Colon (tissue), 2 donors: ENCODE data around the gene MDFI.
"Not testable (repeated sequence)": the region's sequence is repeated elsewhere in the genome, so short reads cannot be mapped to it uniquely, and the experiment has no call there.

Experiments used
- FAIRE-seq: peaks from 2 replicates; lab custom pipeline; 2012; peaks lifted over from hg19 to GRCh38; lab: Jason Lieb, UNC
- donor health status: control.
- donor health status: control.

Gene MDFI

DNA sequence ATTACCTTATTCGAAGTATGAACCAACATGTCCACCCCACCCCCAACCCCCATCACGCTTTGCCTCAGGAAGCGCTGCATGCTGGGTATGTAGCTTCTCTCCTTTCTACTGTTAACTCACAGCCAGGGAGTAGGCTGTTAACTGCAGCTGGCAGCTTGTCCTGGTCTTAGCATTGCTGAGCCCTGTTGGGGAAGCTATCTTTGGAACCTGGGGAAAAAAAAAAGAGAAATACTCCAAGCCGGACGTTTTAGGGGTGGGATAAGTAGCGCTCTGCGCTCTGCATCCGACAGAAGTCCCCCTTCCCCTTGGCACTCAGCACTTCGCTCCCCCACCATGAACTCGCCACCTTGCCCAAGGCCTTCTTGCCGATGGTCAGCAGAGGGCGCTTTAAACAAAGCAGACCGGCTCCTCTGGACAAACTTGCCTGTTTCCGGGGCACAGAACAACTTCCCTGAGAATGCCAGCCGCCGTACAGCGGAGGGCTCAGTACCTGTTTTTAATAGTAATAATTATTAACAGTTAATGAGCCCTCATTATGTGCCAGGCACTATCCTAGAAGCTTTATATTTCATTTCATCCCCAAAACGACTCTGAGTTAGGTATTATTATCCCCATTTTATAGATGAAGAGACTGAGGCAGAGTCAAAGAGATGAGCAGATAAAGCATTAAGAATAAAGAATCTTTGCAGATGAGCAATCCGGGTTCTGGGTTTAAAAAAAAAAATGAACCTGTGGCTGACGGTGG is 35.2 kb upstream of the MDFI start:
- no peak for FAIRE-seq

DNA sequence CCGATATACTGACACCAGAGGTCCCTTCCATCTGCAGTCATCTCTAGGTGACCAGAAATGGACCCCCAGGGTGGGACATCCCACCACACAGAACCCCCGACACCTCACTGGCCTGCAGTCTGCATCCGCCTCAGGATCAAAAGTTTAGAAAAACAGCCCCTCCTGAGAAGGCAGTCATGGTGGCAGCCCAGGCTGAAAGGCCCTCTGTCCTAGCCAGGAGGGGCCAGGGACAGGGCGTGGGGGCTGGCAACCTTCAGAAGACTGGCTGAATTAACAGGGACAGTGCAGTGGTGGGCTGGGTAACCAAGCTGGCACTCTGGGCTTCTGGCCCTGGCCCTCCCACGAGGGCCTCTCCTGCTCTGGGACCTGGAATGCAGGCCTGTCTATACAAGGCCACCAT is 34.3 kb upstream of the MDFI start:
- no peak for FAIRE-seq

DNA sequence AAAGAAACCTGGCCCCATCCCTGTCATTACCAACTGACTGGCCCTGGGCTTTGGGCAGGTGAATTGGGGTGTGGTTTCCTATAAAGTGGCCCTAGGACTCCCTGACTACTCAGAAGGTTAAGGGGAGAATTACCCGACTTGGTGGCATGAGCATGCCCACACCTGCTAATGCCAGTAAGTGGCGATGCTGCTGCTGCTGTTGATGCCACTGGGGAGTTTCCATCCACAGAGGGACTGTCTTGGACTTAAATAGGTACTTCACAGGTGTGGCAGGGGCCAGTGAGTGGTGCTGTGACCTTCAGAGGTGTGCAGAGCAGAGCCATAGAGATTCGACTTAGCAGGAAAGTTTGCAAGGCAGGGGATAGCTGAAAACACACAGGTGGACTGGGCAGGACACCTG is 32.6 kb upstream of the MDFI start:
- FAIRE-seq: no peak

DNA sequence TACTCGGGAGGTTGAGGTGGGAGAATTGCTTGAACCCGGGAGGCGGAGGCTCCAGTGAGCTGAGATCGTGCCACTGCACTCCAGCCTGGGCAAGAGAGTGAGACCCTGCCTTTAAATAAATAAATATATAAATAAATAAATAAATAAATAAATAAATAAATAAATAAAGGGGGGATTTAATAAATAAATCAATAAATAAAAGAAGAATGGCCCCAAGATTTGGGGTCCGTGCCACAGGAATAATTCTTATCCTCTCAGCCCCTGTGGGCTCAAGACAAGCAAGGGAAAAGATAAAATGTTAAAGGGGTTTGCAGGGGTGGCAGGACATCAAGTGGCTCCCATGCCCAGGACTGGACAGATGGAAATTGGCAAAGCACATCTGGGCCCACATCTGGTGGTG is 31.2 kb upstream of the MDFI start:
- FAIRE-seq: no peak

- no peak for FAIRE-seq
Observed at GRCh38 chr6:41607736-41608135, 30.5 kb upstream of the MDFI start.

DNA sequence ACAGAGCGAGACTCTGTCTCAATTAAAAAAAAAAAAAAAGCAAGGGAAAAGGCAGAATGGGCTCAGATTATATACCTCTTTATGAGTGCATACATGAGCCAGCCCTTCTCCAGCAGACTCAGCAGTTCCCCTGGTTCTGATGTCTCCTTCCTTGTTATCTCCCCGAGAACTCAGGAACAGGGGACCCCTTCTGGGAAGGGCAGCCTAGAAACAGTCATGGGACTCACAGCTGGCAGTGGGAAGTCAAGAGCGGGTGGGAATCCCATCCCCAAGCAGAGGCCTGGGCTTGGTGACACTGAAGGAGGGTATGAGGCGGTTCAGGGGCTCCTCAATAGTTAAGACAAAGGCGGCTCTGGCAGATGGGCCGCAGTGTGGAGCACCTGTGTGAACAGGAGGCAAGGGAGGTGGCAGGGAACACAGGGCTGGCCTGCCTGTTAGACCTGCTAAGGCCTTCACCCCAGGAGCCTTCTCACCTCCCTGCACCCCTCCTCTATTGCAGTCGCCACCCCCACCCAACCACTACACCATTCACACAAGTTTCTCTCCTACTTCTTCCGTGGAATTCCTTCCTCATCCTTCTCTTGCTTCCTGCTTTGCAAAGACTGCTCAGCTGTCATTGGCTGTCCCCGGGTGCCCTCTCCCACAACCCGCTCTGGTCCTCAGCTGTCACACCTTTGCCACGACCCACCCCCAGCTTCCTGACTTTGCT is 29.7 kb upstream of the MDFI start:
- no peak for FAIRE-seq

DNA sequence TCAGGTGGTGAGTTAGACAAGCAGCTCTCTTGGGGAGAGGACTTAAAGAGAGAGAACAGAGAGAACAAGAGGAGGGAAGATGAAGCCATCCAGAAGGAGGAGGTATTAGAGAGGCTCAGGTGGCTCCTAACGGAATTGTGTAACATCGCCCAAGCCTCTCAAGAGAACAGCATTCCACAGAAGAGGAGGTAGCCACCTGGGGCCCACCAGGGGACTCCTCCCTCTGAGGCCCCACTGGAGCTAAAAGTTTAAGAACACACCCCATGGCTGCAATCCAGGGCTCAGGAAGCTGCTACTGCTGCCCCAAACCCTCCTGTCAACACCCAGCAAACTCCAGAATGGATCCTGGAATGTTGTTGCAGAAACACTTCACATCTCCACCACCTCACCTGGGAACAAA is 23.6 kb upstream of the MDFI start:
- FAIRE-seq: no peak

GRCh38 chr6:41615311-41615710 is 23.0 kb upstream of the MDFI start:
- FAIRE-seq: no peak

DNA sequence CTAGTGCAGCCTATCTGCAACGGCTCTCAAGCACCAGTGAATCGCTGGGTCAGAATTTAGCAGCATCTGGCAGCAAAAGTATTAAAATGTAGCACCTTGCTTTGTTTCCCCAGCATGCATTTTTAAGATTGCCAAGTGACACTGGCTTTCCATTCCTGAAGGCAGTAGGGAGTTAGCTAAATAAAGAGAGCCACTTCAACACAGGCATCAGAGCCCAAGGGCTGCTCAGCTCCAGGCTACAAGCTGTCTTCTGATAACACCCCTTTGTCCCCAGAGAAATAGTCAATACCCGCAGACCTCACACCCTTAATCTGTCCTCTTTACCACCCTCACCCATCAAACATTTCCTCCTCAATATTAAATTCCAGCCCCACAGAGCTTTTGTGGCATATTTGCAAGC is 19.7 kb upstream of the MDFI start:
- no peak for FAIRE-seq

GRCh38 chr6:41619193-41619592 is 19.1 kb upstream of the MDFI start:
- not testable (repeated sequence) for FAIRE-seq

- no peak for FAIRE-seq
Observed at GRCh38 chr6:41621367-41621766, 16.9 kb upstream of the MDFI start.

DNA sequence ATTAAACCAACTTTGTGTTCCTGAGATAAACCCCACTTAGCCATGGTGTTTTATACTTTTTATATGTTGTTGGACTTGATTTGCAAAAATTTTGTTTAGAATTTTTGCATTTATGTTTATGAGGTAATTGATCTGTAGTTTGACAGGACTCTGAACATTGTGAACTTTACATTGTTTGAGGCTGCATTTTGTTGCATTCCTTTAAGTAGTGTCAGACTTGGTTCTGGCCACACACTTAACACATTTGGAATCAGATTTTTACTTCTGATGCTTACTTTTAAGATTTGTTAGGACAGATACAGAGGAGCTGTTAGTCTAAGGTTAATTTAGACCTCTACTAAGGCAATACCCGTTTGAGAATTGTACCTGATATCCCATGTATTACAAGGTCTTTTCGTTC is 16.5 kb upstream of the MDFI start:
- FAIRE-seq: no peak

- no peak for FAIRE-seq
Observed at GRCh38 chr6:41622206-41622988, 15.9 kb upstream of the MDFI start.

DNA sequence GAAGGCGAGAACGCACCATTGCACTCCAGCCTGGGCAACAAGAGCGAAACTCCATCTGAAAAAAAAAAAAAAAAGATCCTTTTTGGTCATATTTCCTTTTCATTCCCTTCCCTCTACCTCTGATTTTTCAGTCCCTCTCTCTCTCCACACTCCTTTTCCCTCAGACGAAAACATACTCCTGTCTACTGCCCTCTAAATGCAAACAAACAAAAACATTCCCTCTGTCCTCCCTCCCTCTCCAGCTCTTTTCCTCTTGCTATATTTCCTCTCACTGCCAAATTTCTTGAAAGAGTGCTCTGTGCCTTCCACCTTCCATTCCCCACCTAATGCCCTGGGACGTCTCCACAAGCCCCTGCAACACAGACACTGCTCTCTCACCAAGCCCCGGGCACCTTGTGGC is 14.9 kb upstream of the MDFI start:
- no peak for FAIRE-seq

- FAIRE-seq: no peak
Observed at GRCh38 chr6:41624621-41625380, 13.5 kb upstream of the MDFI start.

DNA sequence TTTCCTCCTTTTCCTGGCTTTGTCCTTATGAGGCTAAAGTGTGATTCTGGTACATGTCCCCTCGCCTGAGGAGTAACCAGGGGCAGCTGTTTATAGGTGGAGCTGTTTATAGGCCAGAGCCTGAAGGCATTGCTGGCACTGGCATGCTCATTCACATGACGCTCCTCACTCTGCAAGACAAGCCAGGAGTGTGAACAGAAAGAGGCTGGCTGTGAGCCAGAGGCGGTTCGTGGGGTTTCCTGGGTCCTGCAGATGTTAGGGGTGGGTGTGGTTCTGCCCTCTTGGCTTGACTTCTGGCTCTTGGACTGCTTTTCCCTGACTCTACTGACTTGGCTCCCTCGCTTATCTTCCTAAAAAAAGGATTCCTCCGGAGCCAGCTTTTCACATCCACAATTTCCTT is 12.8 kb upstream of the MDFI start:
- no peak for FAIRE-seq

DNA sequence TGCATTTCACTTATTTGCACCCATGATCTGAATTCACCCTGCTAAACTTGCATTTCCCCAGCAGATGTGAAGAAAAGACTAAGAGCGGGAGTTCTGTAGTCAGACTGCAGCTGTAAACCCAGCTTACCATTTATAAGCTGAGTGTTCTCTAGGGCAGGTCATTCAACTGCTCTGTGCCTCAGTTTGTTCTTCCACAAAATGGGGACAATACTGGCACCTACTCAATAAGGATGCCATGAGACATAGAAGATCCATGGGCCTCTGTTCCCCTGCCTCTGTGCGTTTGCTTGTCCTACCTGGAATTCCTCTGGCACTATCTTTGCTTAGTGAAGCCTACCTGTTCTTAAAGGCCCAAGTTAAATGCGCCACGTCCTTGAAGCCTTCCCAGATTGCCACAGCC is 12.2 kb upstream of the MDFI start:
- FAIRE-seq: no peak

GRCh38 chr6:41626917-41627316 is 11.4 kb upstream of the MDFI start:
- no peak for FAIRE-seq

- FAIRE-seq: no peak
Observed at GRCh38 chr6:41629128-41629527, 9.1 kb upstream of the MDFI start.

DNA sequence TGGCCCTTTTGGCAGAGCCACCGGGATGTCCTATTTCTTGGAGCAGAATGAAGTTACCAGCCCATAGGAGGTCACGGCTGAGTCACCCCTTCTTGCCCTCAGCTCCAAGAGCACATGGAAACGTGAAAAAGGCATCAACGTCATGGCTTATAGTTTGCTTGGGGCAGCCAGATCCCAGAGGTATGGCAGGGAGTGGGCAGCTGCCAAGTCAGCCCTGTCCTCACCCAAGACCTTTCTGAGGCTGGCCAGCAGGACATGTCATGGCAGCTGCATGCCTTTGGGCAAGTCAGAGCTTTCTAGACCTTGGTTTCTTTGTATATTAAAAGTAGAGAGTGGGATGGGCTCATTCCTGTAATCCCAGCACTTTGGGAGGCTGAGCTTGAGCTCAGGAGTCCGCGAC is 8.2 kb upstream of the MDFI start:
- no peak for FAIRE-seq

GRCh38 chr6:41630946-41631345 is 7.3 kb upstream of the MDFI start:
- FAIRE-seq: no peak

- FAIRE-seq: no peak
Observed at GRCh38 chr6:41633056-41633634, 5.1 kb upstream of the MDFI start.
